GM13977 (cell line): ENCODE data around the gene KCNQ1.
A peak's percentile ranks its signal among the peaks of the same experiment; 100 is the strongest.

Experiments used
- DNase-seq: peaks from one replicate; pipeline ENCODE4 v3.0.0; 2012; ENCODE audit warnings: low spot score
- in situ Hi-C: fragments of 300-500 bp; cut with MboI; formaldehyde crosslinking; loops from one replicate; pipeline ENCODE4 v1.12.0; 2022; ENCODE audit warnings: low sequenced_read_pairs, low pct_unique_long_range_greater_than_20kb, mixed read lengths, inconsistent platforms; ENCODE audit not compliant: unreplicated experiment
- TF ChIP-seq, protein P1 (sequence below): IDR thresholded peaks from 2 replicates; pipeline ENCODE4 v1.5.1; 2012; ENCODE audit warnings: mild to moderate bottlenecking, control low read depth; ENCODE audit not compliant: insufficient read depth; ENCODE audit errors: extremely low read depth, missing control alignments

The KCNQ1 gene

DNA sequence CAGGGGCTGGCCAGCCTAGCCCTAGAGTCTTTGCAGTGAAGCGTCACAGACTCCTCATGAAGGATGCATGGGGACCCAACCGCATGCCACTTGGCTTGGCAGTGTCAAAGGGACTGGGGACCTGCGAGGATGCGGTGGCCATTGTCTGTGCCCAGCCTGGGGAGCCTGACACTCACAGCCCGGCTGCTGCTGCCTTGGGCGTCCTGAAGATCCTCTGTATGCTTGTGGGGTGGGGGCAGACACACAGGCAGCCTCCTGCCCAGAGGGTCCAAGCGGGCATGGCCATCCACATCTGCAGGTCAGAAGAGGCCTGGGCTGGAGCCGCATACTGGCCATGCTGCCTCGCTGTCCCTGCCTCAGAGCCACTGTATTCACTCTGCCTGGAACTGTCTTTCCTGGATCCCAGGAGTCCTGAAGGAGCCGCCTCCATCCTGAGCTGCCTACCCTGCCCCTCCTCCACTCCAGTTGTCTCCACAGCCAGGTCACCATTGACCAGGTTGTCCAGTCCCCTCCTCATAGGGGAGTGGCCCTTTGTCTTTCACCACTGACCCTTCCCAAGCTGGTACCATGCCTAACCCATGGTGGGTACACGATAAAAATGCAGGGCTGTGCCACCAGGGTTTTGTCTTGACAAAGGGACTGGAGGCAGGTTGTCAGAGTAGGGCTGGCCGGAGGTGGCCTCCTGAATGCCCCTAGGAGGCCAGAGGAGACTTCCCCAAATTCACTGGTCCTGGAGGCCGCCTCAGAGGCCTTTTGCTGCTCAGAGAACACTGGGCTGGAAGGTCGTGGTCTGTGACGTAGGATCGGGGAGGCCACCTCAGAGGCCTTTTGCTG, 148.0 kb downstream of the KCNQ1 start:
- in situ Hi-C loops: no loop called here
- TF ChIP-seq, protein P1, sequence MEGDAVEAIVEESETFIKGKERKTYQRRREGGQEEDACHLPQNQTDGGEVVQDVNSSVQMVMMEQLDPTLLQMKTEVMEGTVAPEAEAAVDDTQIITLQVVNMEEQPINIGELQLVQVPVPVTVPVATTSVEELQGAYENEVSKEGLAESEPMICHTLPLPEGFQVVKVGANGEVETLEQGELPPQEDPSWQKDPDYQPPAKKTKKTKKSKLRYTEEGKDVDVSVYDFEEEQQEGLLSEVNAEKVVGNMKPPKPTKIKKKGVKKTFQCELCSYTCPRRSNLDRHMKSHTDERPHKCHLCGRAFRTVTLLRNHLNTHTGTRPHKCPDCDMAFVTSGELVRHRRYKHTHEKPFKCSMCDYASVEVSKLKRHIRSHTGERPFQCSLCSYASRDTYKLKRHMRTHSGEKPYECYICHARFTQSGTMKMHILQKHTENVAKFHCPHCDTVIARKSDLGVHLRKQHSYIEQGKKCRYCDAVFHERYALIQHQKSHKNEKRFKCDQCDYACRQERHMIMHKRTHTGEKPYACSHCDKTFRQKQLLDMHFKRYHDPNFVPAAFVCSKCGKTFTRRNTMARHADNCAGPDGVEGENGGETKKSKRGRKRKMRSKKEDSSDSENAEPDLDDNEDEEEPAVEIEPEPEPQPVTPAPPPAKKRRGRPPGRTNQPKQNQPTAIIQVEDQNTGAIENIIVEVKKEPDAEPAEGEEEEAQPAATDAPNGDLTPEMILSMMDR: no peak
- peak; percentile 10 for DNase-seq

DNA sequence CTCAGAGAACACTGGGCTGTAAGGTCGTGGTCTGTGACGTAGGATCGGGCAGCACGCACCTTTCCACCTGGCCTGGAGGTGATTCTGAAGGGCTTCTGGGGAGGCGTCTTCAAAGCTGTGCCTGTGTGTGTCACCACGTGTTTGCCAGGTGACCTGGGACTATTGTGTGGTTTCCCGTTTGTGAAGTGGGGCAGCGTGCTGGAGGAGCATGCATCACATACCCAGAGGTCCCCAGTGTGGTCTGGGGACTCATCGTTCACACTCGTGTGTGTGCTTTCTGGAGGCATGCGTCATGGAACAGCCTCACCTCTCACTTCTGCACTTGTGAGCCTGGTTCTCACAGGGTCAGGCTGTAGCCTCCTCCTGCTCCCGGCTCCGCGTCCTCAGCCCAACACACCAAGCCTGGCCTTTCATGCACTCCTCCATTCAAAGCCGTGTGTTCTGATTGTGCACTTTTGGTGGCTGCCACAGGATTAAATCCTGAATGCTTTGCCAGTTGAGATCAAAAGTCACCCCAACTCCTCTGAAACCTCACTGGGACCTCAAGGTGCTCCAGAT, 148.7 kb downstream of the KCNQ1 start:
- DNase-seq: no peak
- in situ Hi-C loops: no loop called here
- TF ChIP-seq, protein P1: no peak

DNA sequence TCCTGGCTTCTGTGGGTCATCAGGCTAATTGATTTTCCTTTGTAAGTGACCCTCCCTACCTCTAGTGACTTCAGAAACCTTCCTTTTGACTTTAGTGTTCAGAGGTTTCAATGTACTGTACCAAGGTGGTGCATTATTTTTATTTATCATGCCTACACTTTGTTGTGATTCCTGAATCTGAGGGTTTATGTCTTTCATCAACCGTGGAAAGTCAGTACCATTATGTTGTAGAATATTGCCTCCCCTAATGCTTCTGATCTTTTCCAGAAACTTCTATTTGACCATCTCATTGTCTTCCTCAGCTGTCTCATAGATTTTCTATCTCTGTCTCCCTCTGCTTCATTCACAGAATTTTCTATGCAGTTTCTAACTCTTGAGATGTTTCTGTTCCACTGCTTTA, 149.5 kb downstream of the KCNQ1 start:
- DNase-seq: no peak
- in situ Hi-C loops: no loop called here
- TF ChIP-seq, protein P1: no peak

DNA sequence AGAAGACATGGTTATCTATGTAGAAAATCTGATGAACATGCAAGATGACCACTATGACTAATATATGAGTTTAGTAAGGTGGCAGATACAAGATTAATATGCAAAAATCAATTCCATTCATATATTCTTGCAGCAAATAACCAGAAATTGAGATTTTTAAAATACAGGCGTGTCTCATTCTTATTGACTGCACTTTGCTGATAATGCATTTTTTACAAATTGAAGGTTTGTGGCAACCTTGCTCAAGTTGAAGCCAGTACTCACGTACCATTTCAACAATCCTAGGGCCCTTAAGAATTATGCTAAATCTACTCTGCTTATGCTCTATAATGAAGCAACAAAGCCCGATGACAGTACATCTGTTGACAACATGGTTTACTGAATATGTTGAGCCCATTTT, 150.4 kb downstream of the KCNQ1 start:
- in situ Hi-C loops: no loop called here
- TF ChIP-seq, protein P1: no peak
- DNase-seq: no peak

DNA sequence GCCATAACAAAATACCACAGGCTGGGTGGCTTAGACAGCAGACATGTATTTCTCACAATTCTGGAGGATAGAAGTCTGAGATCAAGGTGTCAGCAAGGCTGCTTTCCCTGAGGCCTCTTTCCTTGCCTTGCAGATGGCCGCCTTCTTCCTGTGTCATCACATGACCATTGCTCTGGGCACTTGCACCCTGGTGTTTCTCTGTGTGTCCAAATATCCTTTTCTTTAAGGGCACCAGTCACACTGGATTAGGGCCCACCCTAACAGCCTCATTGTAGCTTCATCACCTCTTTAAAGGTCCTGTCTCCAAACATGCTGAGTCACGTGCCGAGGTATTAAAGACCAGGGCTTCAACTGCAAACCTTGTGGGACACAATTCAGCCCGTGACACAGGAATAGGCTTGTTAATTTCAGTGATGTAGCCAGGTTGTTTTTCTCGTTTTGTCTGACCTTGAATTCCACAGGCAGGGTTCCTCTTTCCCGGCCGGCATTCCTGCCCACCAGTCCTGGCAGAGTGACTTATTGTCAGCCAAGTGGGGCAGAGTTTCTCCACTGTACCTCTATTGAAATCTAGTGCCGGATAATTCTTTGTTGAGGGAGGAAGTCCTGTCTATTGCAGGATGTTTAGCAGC, 154.9 kb downstream of the KCNQ1 start:
- in situ Hi-C loops: no loop called here
- DNase-seq: no peak
- TF ChIP-seq, protein P1: no peak

DNA sequence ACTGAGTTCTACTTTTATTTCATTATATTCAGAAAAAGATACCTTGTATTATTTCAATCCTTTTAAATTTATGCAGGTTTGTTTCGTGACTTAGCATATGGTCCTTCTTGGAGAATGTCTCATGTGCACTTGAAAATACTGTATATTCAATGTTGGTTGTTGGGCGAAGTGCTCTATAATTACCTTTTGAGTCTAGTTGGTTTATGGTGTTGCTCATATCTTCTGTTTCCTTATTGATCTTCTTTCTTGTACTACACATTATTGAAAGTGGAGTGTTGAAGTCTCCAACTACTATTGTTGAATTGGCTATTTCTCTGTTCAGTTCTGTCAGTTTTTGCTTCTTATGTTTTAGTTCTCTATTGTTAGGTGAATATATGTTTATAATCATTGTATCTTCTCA, 164.5 kb downstream of the KCNQ1 start:
- no peak for DNase-seq
- TF ChIP-seq, protein P1: no peak
- in situ Hi-C loops: no loop called here
